Ovary (tissue), 3 donors: ENCODE results near the gene WIPF3.

ENCODE experiments used
- EP300 ChIP-seq: sonication (generic); formaldehyde crosslinking; IDR thresholded peaks from one replicate; pipeline ENCODE4 v1.6.1; 2017; ENCODE audit warnings: antibody characterized with exemption
- POLR2A ChIP-seq: fragments of 450-650 bp; IDR thresholded peaks from one replicate; pipeline ENCODE4 v1.6.1; 2017; ENCODE audit warnings: antibody characterized with exemption, mild to moderate bottlenecking, moderate library complexity
- TF ChIP-seq, protein P1 (sequence below), 3 donors: fragments of 450-650 bp in 2 of 3; fragments of 200-600 bp in 1 of 3; IDR thresholded peaks; one replicate each; pipeline versions ENCODE4 v1.5.1 to v1.8.0; 2016 to 2022; ENCODE audit warnings: antibody characterized with exemption in 3 of 3, mild to moderate bottlenecking in 1 of 3
- donor health status: DM: no; HTN: no; CAD: no.

DNA sequence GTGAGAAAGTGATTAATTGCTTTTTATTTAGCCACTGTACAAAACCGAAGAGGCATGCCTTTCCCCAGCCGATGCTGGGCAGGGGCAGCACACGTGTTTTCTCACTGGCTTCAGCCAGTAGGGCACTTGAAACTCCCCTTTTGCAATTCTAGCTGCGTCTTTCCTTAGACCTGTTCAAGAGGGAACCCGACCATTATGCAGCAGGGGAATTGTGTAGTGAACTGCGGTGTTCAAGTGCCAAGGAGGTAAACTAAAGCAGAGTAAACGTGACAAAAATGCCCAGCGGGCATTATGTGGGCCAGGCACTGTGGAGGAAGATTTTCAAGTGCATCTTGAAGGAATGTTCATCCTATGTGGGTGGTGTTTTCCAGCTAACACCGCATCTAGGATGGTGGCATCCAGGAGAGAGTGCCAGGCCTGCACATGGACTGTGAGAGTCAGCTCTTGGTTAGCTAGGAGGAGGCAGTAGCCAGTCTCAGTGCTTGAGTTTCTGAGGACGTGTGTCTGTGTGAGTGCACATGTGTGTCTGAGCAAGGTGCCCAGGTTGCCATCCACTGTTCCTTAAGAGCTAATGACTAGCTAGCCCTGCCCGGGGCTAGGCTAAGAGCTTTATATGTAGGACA is 3.3 kb downstream of the WIPF3 start:
- TF ChIP-seq EP300 (no peak), POLR2A (no peak)
- TF ChIP-seq, protein P1, sequence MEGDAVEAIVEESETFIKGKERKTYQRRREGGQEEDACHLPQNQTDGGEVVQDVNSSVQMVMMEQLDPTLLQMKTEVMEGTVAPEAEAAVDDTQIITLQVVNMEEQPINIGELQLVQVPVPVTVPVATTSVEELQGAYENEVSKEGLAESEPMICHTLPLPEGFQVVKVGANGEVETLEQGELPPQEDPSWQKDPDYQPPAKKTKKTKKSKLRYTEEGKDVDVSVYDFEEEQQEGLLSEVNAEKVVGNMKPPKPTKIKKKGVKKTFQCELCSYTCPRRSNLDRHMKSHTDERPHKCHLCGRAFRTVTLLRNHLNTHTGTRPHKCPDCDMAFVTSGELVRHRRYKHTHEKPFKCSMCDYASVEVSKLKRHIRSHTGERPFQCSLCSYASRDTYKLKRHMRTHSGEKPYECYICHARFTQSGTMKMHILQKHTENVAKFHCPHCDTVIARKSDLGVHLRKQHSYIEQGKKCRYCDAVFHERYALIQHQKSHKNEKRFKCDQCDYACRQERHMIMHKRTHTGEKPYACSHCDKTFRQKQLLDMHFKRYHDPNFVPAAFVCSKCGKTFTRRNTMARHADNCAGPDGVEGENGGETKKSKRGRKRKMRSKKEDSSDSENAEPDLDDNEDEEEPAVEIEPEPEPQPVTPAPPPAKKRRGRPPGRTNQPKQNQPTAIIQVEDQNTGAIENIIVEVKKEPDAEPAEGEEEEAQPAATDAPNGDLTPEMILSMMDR (IDR thresholded peaks at IDR 0.05) = no peak
